Right lobe of liver (tissue), 6 donors: ENCODE data around the gene CEP350. TPM values are rescaled to one million over a fixed set of nuclear protein-coding genes. Genes with fewer than 3 reads are reported as not detected.

ENCODE experiments used
- ATAC-seq, 4 donors: fragments of 200-7000 bp; cut with Tn5 transposase; one replicate each; pipeline ENCODE4 v1.9.1; 2020; ENCODE audit warnings: mild to moderate bottlenecking in 4 of 4, moderate library complexity in 4 of 4
- DNase-seq, 3 donors: peaks; one replicate each; pipeline ENCODE4 v3.0.0-alpha.2; 2020
- H3K27ac ChIP-seq, 3 donors: fragments of 200-600 bp; one replicate each; pipeline ENCODE4 v1.8.0; 2022
- H3K27me3 ChIP-seq, 2 donors: fragments of 200-600 bp; one replicate each; pipeline ENCODE4 v1.8.0; 2022
- H3K36me3 ChIP-seq, 4 donors: fragments of 200-600 bp; sonication (generic) in 1 of 4; one replicate each; pipeline versions ENCODE4 v1.5.1 to v1.8.0; 2017 to 2022; ENCODE audit warnings: control low read depth in 1 of 4
- H3K4me1 ChIP-seq, 4 donors: fragments of 200-600 bp; sonication (generic) in 1 of 4; one replicate each; pipeline versions ENCODE4 v1.5.1 to v1.8.0; 2017 to 2022; ENCODE audit warnings: control low read depth in 1 of 4
- H3K4me3 ChIP-seq, 3 donors: fragments of 200-600 bp; one replicate each; pipeline ENCODE4 v1.8.0; 2022
- H3K9me3 ChIP-seq, 4 donors: fragments of 200-600 bp; sonication (generic) in 1 of 4; one replicate each; pipeline versions ENCODE4 v1.5.1 to v1.8.0; 2017 to 2022; ENCODE audit warnings: control low read depth in 1 of 4
- POLR2A ChIP-seq: fragments of 450-650 bp; IDR thresholded peaks from one replicate; pipeline ENCODE4 v1.6.1; 2017; ENCODE audit warnings: antibody characterized with exemption, mild to moderate bottlenecking
- WGBS: methylation state at CpG from one replicate; pipeline ENCODE4 v1.1.6; 2018; ENCODE audit warnings: low coverage, low lambda C conversion rate; ENCODE audit not compliant: insufficient coverage; ENCODE audit errors: missing lambda C conversion rate; 5-methylcytosine and 5-hydroxymethylcytosine counted together
- intact Hi-C, 2 donors: fragments of 100-400 bp; cut with DNase I; formaldehyde crosslinking; loops; one replicate each; pipeline versions ENCODE4 v1.11.2 to v1.14.1; 2022
- total RNA-seq, 6 experiments: library from RNA; depleted of rRNA in 2 of 6; stranded (reverse); fragments of >200 nt in 2 of 6; fragmentation: NEBNext Ultra II Directional in 3 of 6; extraction: Animal tissue kit (Norgen Biotek cat#: 25700) in 3 of 6; gene quantifications; one replicate each; pipeline versions ENCODE4 v1.1.0 to v1.2.4, GENCODE V29; 2016 to 2023
- TF ChIP-seq, protein P1 (sequence below), 4 donors: fragments of 200-600 bp in 3 of 4; fragments of 450-650 bp in 1 of 4; IDR thresholded peaks; one replicate each; pipeline versions ENCODE4 v1.5.1 to v1.8.0; 2016 to 2022; ENCODE audit warnings: antibody characterized with exemption in 4 of 4, mild to moderate bottlenecking in 2 of 4
- donor health status: DM: no; HTN: yes; CAD: no.
- donor health status: DM: no; HTN: no; CAD: no.
- donor health status: DM: no; HTN: no; CAD: no.
- donor health status: DM: no; HTN: yes; CAD: no.
- donor health status: DM: no; HTN: yes; CAD: no.

The CEP350 gene
- total RNA-seq, 6 experiments from 2014 or later = 15.6 to 24.6 (median 21.3) TPM

DNA sequence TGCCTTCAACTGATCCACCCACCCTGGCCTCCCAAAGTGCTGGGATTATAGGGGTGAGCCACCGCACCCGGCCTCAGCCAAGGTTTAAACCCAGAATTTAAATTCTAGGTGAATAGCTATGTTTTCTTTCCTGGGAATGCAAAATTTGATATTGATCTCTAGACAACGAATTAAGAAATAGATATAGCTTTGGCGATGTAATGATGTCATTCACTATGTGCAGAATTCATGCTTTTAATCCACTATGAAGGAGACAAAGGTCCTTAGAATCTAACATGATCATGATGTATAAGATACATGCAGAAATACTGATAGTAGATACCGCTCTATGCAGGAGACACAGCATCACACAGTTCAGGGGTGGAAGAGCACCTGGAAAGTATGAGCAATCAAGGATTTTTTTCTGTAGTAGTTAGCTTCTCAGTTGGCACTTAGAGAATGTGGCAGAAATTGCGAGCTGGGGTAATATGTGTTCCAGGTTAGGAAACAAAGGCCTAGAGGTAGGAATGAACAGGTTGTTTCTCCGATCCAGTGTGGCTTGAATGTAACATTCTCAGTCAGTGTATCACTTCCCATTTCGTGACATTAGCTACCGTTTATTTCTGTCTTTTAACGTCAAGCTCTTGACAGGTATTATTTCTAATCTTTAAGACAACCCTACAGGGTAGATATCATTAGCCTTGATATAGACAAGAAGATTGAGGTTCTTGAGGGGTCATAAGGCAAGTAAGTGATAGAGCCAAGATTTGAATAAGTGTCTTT is 3.0 kb upstream of the CEP350 start:
- Histone ChIP-seq H3K27me3 (no peaks in the 10 kb centered on the region), H3K4me1 (peaks cover 0 to 15% (median 2%) of the 10 kb centered on the region in 4 donors), H3K27ac (no peak overlapping the region), H3K36me3 (no peaks in the 10 kb centered on the region), H3K9me3 (no peaks in the 10 kb centered on the region), H3K4me3 (no peak overlapping the region)
- ATAC-seq = no peak
- intact Hi-C loops = no loop called here
- 72% methylated on average over 10 of the region's 10 CpGs for WGBS
- TF ChIP-seq POLR2A = no peak
- TF ChIP-seq, protein P1, sequence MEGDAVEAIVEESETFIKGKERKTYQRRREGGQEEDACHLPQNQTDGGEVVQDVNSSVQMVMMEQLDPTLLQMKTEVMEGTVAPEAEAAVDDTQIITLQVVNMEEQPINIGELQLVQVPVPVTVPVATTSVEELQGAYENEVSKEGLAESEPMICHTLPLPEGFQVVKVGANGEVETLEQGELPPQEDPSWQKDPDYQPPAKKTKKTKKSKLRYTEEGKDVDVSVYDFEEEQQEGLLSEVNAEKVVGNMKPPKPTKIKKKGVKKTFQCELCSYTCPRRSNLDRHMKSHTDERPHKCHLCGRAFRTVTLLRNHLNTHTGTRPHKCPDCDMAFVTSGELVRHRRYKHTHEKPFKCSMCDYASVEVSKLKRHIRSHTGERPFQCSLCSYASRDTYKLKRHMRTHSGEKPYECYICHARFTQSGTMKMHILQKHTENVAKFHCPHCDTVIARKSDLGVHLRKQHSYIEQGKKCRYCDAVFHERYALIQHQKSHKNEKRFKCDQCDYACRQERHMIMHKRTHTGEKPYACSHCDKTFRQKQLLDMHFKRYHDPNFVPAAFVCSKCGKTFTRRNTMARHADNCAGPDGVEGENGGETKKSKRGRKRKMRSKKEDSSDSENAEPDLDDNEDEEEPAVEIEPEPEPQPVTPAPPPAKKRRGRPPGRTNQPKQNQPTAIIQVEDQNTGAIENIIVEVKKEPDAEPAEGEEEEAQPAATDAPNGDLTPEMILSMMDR (IDR thresholded peaks at IDR 0.05) = no peak
- DNase-seq = no peak

DNA sequence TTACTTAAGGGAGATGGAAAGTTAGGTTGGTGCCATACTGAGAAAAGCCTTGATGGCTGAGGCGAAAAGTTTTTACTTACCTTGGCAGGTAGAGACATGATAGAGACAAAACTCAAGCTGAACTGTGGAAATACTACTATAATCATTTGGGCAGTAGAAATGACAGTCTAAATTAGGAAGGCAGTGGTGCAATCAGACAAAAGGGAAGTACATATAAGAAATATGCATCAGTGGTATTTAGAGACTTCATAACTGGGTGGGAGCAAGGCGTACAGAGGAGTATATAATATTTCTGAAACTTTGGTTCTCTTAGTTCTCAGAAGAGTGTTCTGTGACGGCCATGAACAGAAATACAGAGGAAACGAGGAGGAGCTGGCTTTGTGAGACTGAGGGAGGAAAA is 2.4 kb upstream of the CEP350 start:
- no peak overlapping the region for H3K27ac ChIP-seq
- 69% methylated on average over 4 of the region's 4 CpGs for WGBS
- TF ChIP-seq, protein P1 (IDR thresholded peaks at IDR 0.05) = no peak
- no peak for TF ChIP-seq POLR2A

DNA sequence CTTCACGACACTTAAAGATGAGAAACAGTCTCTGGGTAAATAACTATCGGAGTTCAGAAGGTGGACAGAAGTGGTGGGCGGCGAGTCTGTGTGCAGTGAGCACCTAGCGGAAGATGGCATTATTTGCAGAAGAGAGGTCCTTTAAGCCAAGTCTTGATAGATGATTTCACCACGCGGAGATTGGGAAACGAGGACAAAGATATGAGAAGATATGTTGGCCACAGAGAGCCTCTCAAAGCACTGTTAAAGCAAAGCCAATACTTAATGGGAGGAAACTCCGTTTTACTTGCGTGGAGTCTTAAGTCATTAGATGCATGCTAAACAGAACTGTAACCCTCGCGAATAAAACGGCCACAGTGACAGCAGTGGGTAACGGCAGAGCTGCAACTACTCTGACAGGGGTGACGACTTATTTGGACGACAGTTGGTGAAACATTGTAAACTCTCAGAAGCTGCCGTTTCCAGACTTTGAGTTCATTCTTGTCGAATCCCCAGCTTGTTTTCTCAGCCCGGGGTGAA is 577 bp upstream of the CEP350 start:
- DNase-seq = peak in 1 of 3 donors; percentile 55
- Histone ChIP-seq H3K4me1 (peaks cover 0 to 21% (median 2%) of the 10 kb centered on the region in 4 donors), H3K27me3 (no peaks in the 10 kb centered on the region), H3K4me3 (peak overlapping the region; percentile 77 to 94 (median 88)), H3K27ac (peak overlapping the region; percentile 89 to 93 (median 91)), H3K9me3 (no peaks in the 10 kb centered on the region), H3K36me3 (no peaks in the 10 kb centered on the region)
- ATAC-seq = peak; percentile 13 to 39 (median 29)
- WGBS = 2% methylated on average over 19 of the region's 19 CpGs
- TF ChIP-seq, protein P1 (IDR thresholded peaks at IDR 0.05) = no peak
- no peak for TF ChIP-seq POLR2A
- intact Hi-C loops = no loop called here

More for the DNA sequence above, 2.4 kb upstream of the CEP350 start:
- no peak overlapping the region for H3K4me3 ChIP-seq
- DNase-seq (no peak), ATAC-seq (no peak)
- intact Hi-C loops = no loop called here
- no peaks in the 10 kb centered on the region for H3K9me3 ChIP-seq
- H3K36me3 ChIP-seq = no peaks in the 10 kb centered on the region
- H3K27me3 ChIP-seq = no peaks in the 10 kb centered on the region
- peaks cover 0 to 21% (median 2%) of the 10 kb centered on the region in 4 donors for H3K4me1 ChIP-seq

DNA sequence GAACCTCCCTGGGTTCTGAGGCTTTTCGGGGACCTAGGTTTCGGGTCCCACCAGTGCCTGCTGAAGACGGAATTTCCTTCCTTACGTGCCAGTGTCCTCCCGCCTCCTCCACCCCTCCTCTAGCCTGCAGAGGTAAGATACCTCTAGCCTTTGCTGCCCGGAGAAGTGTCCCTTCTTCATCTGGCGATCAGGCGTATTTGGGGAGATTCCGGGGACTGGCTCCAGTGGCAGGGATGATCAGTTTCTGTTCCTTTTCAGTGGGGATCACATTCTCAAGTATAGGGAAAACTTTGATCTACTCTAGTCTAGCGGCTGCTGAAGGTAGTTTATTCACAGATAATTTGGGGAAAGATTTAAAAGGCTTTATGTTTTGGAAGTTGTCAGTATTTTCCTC is 674 bp downstream of the CEP350 start:
- peaks cover 0 to 21% (median 2%) of the 10 kb centered on the region in 4 donors for H3K4me1 ChIP-seq
- TF ChIP-seq, protein P1 (IDR thresholded peaks at IDR 0.05) = no peak
- TF ChIP-seq POLR2A = no peak
- DNase-seq = no peak

More for the DNA sequence above, 674 bp downstream of the CEP350 start:
- Histone ChIP-seq H3K27me3 (no peaks in the 10 kb centered on the region), H3K4me3 (peak overlapping the region; percentile 77 to 94 (median 88)), H3K9me3 (no peaks in the 10 kb centered on the region), H3K27ac (peak overlapping the region; percentile 89 to 93 (median 91)), H3K36me3 (no peaks in the 10 kb centered on the region)
- intact Hi-C loops = no loop called here
- 0% methylated on average over 5 of the region's 10 CpGs for WGBS
- ATAC-seq = peak in 3 of 4 donors; percentile 4 to 20 (median 8)
